Neural cell (in vitro differentiated cells): ENCODE measurements around the gene ATP8B2. TPM values are rescaled to one million over a fixed set of nuclear protein-coding genes. Genes with fewer than 3 reads are reported as not detected.

Experiments used
- H2AFZ ChIP-seq: fragments of 200-600, 300-800 bp; sonication (generic), shearing (Covaris generic); 2 replicates; pipeline ENCODE4 v1.6.0; 2014; ENCODE audit warnings: low read depth, mild to moderate bottlenecking, antibody characterized with exemption, low read length, moderate library complexity
- H3F3A ChIP-seq: fragments of 200-600 bp; shearing (Covaris generic); 2 replicates; pipeline ENCODE4 v1.6.1; 2016; ENCODE audit warnings: mild to moderate bottlenecking, moderate library complexity, mixed read lengths, antibody characterized with exemption, low read length; ENCODE audit not compliant: insufficient read depth, poor library complexity, severe bottlenecking
- H3K27ac ChIP-seq: fragments of 200-600, 300-800 bp; sonication (generic), shearing (Covaris generic); 2 replicates; pipeline ENCODE4 v1.5.1; 2014; ENCODE audit warnings: mild to moderate bottlenecking, low read length, moderate library complexity
- H3K27me3 ChIP-seq: fragments of 300-800, 200-600 bp; sonication (generic), shearing (Covaris generic); 2 replicates; pipeline ENCODE4 v1.6.0; 2014; ENCODE audit warnings: mild to moderate bottlenecking, low read depth, low read length, moderate library complexity; ENCODE audit not compliant: insufficient read depth
- H3K36me3 ChIP-seq: fragments of 300-800, 200-600 bp; sonication (generic), shearing (Covaris generic); 2 replicates; pipeline ENCODE4 v1.5.1; 2014; ENCODE audit warnings: mild to moderate bottlenecking, antibody characterized with exemption, low read length, moderate library complexity; ENCODE audit not compliant: insufficient read depth
- H3K4me2 ChIP-seq: fragments of 300-800, 200-600 bp; sonication (generic), shearing (Covaris generic); 2 replicates; pipeline ENCODE4 v1.6.0; 2014; ENCODE audit warnings: mild to moderate bottlenecking, low read length
- H3K4me3 ChIP-seq: fragments of 300-800, 200-600 bp; sonication (generic), shearing (Covaris generic); 2 replicates; pipeline ENCODE4 v1.5.1; 2014; ENCODE audit warnings: mild to moderate bottlenecking, low read length, moderate library complexity
- H3K79me2 ChIP-seq: fragments of 200-600 bp; shearing (Covaris generic); replicated peaks from 2 replicates; pipeline ENCODE4 v1.6.0; 2014; ENCODE audit warnings: mild to moderate bottlenecking, low read length, moderate library complexity; ENCODE audit not compliant: insufficient read depth
- H3K9ac ChIP-seq: fragments of 300-800, 200-600 bp; sonication (generic), shearing (Covaris generic); 2 replicates; pipeline ENCODE4 v1.6.1; 2016; ENCODE audit warnings: mild to moderate bottlenecking, low read length, mixed read lengths
- H3K9me2 ChIP-seq: fragments of 200-600 bp; shearing (Covaris generic); 2 replicates; pipeline ENCODE4 v1.6.1; 2016; ENCODE audit warnings: mild to moderate bottlenecking, low read length, mixed read lengths; ENCODE audit not compliant: insufficient read depth
- H3K9me3 ChIP-seq: fragments of 200-600, 300-800 bp; sonication (generic), shearing (Covaris generic); 2 replicates; pipeline ENCODE4 v1.6.1; 2016; ENCODE audit warnings: mild to moderate bottlenecking, mixed run types, low read length, moderate library complexity, mixed read lengths
- H4K20me1 ChIP-seq: fragments of 200-600 bp; shearing (Covaris generic); 2 replicates; pipeline ENCODE4 v1.6.1; 2016; ENCODE audit warnings: mild to moderate bottlenecking, mixed run types; ENCODE audit not compliant: insufficient read depth
- EP300 ChIP-seq: fragments of 450-650 bp; conservative IDR thresholded peaks from 2 replicates; pipeline ENCODE4 v1.6.1; 2014; ENCODE audit warnings: antibody characterized with exemption, mild to moderate bottlenecking, moderate library complexity; ENCODE audit not compliant: poor library complexity, severe bottlenecking
- EZH2 ChIP-seq: fragments of 200-600, 300-800 bp; shearing (Covaris generic), sonication (generic); IDR thresholded peaks from 2 replicates; pipeline ENCODE4 v1.6.1; 2014; ENCODE audit warnings: antibody characterized with exemption, low read length, borderline replicate concordance, mild to moderate bottlenecking; ENCODE audit not compliant: insufficient read depth, poor library complexity, severe bottlenecking
- MXI1 ChIP-seq: fragments of 450-650 bp; conservative IDR thresholded peaks from 2 replicates; pipeline ENCODE4 v1.6.1; 2014; ENCODE audit warnings: antibody characterized with exemption, mild to moderate bottlenecking; ENCODE audit not compliant: poor library complexity, severe bottlenecking
- POLR2AphosphoS5 ChIP-seq: IDR thresholded peaks from 2 replicates; pipeline ENCODE4 v1.6.1; 2012
- RAD21 ChIP-seq: fragments of 450-650 bp; conservative IDR thresholded peaks from 2 replicates; pipeline ENCODE4 v1.6.1; 2014; ENCODE audit warnings: antibody characterized with exemption, mild to moderate bottlenecking, moderate library complexity
- REST ChIP-seq: IDR thresholded peaks from 2 replicates; pipeline ENCODE4 v1.6.1; 2012; ENCODE audit warnings: borderline replicate concordance
- SMC3 ChIP-seq: fragments of 450-650 bp; conservative IDR thresholded peaks from 2 replicates; pipeline ENCODE4 v1.6.1; 2014; ENCODE audit warnings: antibody characterized with exemption, mild to moderate bottlenecking, moderate library complexity; ENCODE audit not compliant: poor library complexity
- TAF1 ChIP-seq: IDR thresholded peaks from 2 replicates; pipeline ENCODE4 v1.6.1; 2012; ENCODE audit warnings: low read depth
- polyA plus RNA-seq: library from polyadenylated mRNA; depleted of rRNA; stranded (reverse); fragments of >200 nt; gene quantifications from 2 replicates; pipeline ENCODE4 v1.2.3, GENCODE V29; 2014
- TF ChIP-seq, protein P1 (sequence below): fragments of 450-650 bp; IDR thresholded peaks from 2 replicates; pipeline ENCODE4 v1.5.1; 2014; ENCODE audit warnings: antibody characterized with exemption, mild to moderate bottlenecking, moderate library complexity; ENCODE audit not compliant: poor library complexity, severe bottlenecking

ATP8B2 gene
- polyA plus RNA-seq, 1 donor from 2014 or later, result 71.3 TPM

DNA sequence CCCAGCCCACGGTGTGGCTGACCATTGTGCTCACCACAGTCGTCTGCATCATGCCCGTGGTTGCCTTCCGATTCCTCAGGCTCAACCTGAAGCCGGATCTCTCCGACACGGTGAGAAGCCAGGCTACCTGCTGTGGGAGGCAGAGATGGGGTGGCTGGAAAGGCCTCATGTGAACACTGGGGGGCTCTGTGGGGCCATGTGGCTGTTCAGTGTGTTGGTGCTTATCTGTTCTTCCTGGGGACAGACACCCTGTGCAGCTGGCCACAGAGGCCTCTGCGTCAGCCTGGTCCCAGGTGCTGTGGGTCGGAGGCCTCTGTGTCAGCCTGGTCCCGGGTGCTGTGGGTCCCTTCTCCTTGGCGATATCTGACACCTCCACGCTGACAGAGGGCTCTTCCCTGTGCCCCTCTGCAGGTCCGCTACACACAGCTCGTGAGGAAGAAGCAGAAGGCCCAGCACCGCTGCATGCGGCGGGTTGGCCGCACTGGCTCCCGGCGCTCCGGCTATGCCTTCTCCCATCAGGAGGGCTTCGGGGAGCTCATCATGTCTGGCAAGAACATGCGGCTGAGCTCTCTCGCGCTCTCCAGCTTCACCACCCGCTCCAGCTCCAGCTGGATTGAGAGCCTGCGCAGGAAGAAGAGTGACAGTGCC, 23.2 kb downstream of the ATP8B2 start:
- no peak overlapping the region for H3K4me2 ChIP-seq
- no peaks in the 10 kb centered on the region for H3F3A ChIP-seq
- no peaks in the 10 kb centered on the region for H3K79me2 ChIP-seq
- no peak overlapping the region for H2AFZ ChIP-seq
- no peak overlapping the region for H3K4me3 ChIP-seq
- H3K36me3 ChIP-seq, result peaks cover 7% of the 10 kb centered on the region
- H4K20me1 ChIP-seq, result no peaks in the 10 kb centered on the region
- no peak for TF ChIP-seq EP300
- no peak for TF ChIP-seq REST
- TF ChIP-seq, protein P1, sequence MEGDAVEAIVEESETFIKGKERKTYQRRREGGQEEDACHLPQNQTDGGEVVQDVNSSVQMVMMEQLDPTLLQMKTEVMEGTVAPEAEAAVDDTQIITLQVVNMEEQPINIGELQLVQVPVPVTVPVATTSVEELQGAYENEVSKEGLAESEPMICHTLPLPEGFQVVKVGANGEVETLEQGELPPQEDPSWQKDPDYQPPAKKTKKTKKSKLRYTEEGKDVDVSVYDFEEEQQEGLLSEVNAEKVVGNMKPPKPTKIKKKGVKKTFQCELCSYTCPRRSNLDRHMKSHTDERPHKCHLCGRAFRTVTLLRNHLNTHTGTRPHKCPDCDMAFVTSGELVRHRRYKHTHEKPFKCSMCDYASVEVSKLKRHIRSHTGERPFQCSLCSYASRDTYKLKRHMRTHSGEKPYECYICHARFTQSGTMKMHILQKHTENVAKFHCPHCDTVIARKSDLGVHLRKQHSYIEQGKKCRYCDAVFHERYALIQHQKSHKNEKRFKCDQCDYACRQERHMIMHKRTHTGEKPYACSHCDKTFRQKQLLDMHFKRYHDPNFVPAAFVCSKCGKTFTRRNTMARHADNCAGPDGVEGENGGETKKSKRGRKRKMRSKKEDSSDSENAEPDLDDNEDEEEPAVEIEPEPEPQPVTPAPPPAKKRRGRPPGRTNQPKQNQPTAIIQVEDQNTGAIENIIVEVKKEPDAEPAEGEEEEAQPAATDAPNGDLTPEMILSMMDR, result no peak
- TF ChIP-seq TAF1, result no peak
- TF ChIP-seq EZH2, result no peak
- TF ChIP-seq SMC3, result no peak
- no peak for TF ChIP-seq MXI1
- no peak for TF ChIP-seq POLR2AphosphoS5
- TF ChIP-seq RAD21, result no peak
- H3K27me3 ChIP-seq, result peaks cover 15% of the 10 kb centered on the region
- no peaks in the 10 kb centered on the region for H3K9me3 ChIP-seq
- H3K27ac ChIP-seq, result no peak overlapping the region
- no peak overlapping the region for H3K9ac ChIP-seq
- H3K9me2 ChIP-seq, result no peaks in the 10 kb centered on the region

DNA sequence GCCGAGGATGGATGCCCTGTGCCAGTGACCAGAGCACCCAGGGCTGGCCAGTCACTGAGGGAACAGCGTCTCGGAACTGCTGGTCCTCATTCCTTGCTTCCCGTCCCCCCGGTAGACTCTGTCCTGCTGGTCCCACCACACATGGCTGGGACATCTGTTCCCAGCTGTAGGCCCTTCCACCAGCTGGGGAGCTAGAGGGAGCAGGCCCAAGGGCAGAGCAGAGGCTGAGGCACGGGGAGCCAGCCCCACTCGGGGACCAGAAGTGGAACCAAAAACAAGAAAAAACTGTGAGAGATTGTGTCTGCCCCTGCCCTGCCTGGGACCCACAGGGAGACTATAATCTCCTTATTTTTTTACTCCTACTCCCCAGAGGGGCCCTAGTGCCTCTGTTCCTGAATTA, 23.8 kb downstream of the ATP8B2 start:
- TF ChIP-seq SMC3 (no peak), EP300 (no peak), POLR2AphosphoS5 (no peak), MXI1 (no peak), REST (no peak), RAD21 (no peak), TAF1 (no peak), EZH2 (no peak)
- TF ChIP-seq, protein P1, result no peak
- Histone ChIP-seq H3K9me2 (no peaks in the 10 kb centered on the region), H4K20me1 (no peaks in the 10 kb centered on the region), H3K9me3 (no peaks in the 10 kb centered on the region), H2AFZ (no peak overlapping the region), H3K36me3 (peaks cover 1% of the 10 kb centered on the region), H3K4me3 (no peak overlapping the region), H3F3A (no peaks in the 10 kb centered on the region), H3K9ac (no peak overlapping the region), H3K79me2 (no peaks in the 10 kb centered on the region), H3K27me3 (peaks cover 17% of the 10 kb centered on the region), H3K4me2 (no peak overlapping the region), H3K27ac (no peak overlapping the region)
